Stimulated activated CD8-positive, alpha-beta memory T cell treated with anti-CD3 and anti-CD28 coated beads, Interleukin-15, amount 100 ng/mL, for 48 hours (primary cell): ENCODE data around the gene CUEDC1.
"Not testable (repeated sequence)": the region's sequence is repeated elsewhere in the genome, so short reads cannot be mapped to it uniquely, and the experiment has no call there.

ENCODE experiments used
- DNase-seq, 2 donors: peaks; one replicate each; pipeline ENCODE4 v3.0.0-alpha.2; 2020; ENCODE audit warnings: low read depth in 2 of 2

CUEDC1 gene

GRCh38 chr17:57938061-57938502 is 17.1 kb downstream of the CUEDC1 start:
- DNase-seq: no peak

DNA sequence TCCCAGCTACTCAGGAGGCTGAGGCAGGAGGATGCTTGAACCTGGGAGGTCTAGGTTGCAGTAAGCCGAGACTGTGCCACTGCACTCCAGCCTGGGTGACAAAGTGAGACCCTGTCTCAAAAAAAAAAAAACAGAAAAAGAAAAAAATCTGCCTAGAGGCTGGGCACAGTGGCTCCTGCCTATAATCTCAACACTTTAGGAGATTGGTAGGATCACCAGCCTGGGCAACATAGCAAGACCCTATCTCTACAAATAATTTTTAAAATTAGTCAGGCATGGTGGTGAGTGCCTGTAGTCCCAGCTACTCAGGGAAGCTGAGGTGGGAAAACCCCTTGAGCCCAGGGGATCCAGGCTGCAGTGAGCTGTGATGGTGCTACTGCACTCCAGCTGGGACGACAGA is 17.7 kb downstream of the CUEDC1 start:
- no peak for DNase-seq

GRCh38 chr17:57935833-57936807 is 19.1 kb downstream of the CUEDC1 start:
- DNase-seq: no peak

GRCh38 chr17:57931488-57932137 is 23.6 kb downstream of the CUEDC1 start:
- no peak for DNase-seq

- DNase-seq: no peak
Measured at GRCh38 chr17:57930239-57930638, 25.0 kb downstream of the CUEDC1 start.

GRCh38 chr17:57929386-57929785 is 25.8 kb downstream of the CUEDC1 start:
- DNase-seq: no peak

GRCh38 chr17:57928928-57929327 is 26.3 kb downstream of the CUEDC1 start:
- no peak for DNase-seq

DNA sequence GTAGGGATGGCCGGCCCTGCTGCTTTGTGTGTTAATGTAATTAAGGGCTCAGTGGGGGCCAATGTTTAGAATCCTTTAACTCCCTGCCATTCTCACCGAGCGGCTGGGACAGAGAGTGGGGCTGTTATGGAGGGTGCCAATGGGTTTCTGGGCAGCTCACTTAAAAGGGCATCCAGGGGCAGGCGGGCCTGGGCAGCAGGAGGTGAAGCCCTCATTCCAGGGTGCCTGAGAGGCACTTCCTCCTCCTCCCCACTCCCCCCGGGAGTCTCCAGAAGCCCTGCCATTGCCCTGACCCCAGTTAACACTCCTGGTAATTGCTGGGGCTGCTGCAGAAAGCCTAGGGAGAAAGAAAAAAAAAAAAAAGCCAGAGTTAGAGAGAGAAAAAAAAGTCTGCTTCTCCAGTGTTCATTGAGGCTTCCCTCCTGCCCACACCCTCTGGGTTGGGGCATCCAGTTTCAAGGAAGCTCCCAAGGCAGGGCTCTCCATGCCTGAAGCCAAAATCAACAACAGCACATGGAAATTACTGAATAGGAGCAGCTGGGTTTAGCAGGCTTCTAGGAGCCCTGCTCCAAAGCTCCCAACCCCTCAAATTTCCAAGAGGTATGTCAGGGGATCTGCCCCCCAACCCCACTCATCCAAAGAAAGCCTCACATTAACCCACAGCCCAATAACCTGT is 28.0 kb downstream of the CUEDC1 start:
- no peak for DNase-seq

- DNase-seq: no peak
Measured at GRCh38 chr17:57926723-57927047, 28.5 kb downstream of the CUEDC1 start.

GRCh38 chr17:57925361-57925990 is 29.7 kb downstream of the CUEDC1 start:
- DNase-seq: no peak

DNA sequence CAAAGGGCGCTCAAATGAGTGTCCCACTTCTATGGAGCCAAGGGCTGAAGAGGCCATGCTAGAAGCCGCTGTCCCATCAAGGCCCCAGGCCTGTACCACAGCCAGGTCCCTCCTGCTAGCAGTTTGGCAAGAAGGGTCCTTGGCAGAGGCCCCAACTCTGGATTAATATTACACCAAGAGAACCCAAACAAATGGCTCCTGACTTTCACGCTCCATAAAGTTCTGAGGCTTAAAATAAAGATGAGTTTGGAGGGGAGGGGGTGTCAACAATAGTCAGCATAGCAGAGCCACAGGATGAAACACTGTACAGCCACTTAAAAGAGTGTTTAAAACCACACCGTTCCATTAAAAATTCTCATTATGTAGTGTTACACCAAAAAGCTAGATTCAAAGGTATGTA is 30.5 kb downstream of the CUEDC1 start:
- no peak for DNase-seq

DNA sequence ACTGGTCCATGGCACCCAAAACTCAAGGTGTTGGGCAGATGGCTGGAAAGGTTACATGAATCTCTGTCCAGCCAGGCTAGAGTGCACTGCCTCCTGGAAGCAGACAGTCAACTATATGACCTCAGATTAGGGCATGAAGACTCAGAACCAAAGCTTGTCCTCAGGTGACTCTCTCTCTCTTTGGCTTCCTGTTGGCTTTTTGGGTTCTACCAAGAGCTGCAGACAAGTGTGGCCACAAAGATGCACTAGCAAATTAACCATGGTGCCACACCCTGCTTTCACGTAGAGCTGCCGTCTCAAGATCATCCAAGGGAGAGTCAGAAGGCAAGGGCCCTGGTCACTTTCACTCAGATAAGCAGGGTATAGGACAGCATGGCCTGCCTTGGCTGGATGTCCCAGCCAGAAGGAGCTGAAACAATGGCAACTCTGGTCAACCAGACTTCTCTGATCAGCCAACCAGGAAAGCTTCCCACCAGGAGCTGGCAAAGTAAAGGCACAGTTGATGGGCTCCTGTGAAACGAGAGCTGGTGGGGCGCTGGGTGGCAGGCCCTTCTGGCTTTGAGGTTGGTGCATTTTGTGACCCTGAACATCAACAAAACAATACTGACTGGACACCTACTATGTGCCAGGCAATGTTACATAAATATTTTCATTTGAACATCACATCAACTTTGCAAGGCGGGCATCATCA is 31.9 kb downstream of the CUEDC1 start:
- DNase-seq: no peak

DNA sequence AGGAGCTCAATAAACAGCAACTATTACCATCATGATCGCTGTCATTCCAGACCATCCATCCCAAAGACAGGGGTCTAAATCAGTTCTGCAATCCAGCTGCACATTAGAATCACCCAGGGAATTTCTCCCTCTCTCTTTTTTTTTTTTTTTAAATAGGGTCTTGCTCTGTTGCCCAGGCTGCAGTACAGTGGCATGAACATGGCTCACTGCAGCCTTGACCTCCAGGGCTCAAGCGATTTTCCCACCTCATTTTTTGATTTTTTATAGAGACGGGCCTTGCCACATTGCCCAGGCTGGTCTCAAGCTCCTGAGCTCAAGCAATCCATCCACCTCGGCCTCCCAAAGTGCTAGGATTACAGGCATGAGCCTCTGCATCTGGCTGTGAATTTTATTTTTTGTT is 32.5 kb downstream of the CUEDC1 start:
- not testable (repeated sequence) for DNase-seq

DNA sequence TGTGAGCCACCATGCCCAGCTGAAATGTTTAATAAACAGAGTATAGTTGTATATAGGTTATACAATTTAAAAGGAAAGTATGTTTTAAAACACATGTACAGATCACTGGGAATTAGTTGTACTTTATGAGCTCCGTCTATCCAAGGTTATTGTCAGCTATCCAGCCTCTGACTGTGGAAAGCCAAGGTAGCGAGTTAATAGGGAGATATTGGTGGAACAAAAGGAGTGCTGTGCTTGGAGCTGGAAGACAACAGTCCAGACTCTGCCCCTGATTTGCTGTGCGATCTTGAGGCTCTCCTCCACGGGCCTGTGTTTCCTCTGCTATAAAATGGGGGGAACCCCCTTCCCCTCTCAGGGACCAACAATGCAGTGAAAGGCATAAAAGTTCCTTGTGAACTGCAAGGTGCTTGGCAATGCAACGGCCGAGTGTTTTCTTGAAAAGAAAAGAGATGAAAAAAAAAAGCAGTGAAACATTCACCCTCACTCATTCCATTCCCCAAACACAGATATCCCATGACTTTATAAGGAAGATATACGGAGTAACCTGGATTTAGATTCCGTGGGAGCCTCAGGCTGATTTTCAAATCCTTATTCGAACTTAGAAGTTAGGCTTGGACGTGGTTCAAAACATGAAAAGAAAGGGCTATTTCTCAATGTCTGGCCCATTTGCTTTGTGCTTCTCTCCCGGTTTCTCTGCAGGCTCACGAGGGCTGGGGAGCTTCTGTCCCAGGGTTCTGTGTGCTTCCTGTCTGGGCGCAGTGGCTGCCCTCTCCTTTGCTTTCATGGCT is 34.1 kb downstream of the CUEDC1 start:
- no peak for DNase-seq

DNA sequence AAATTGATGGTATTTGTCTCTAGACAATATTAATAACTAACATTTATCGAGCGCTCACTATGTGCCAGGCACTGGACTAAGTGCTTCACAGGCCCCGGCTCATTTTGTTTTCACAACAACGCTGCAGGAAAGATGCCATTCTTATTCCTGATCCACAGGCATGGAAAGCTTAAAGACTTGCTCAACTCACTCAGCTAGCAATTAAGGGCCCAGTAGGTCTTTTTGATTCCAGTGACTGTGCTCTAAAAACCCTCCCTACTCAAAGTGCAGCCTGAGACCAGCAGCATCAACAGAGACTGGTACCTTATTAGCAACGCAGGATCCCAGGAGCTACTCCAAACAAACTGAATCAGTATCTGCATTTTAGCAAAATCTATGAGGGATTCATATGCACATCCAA is 35.3 kb downstream of the CUEDC1 start:
- no peak for DNase-seq

GRCh38 chr17:57918017-57918895 is 37.0 kb downstream of the CUEDC1 start:
- DNase-seq: no peak

DNA sequence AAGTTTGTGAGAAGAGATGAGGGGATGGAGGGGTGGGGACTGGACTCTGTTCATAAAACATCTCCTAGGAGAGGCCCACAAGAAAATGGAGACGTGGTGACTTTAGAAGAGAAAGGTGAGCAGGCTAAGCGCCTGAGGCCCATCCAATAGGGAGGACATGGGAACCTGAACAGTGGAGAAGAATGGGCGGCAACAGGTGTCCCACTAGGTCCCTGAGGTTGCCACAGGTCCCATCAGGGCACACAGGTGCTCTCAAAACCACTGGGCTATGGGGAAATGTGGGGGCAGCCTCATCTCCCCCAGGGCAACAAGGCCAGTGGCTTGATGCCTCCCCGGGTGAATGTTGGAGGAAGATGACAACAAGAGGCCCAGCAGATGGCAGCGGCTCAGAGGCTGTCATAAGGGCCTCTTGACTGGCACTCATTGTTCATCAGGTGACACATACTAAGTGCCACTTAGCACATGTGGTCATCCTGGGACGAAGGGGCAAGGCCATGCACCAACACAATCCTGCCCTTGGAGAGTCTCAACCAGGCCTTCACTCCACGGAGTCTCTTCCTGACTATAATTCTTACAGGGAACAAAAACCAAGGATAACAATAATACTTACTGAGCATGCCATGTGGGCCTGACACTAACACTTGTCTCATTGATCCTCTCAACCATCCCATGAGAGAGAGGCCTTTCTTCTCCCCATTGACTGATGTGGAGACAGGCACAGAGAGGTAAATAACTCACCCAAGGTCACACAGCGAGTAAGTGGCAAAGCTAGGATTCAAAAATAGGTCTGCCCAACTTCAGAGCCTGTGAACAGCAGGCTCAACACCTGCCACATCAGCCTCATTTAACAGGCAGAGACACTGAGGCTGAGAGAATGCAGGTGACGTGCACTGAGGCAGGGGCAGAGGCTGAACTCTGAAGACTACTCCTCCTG is 38.0 kb downstream of the CUEDC1 start:
- no peak for DNase-seq

DNA sequence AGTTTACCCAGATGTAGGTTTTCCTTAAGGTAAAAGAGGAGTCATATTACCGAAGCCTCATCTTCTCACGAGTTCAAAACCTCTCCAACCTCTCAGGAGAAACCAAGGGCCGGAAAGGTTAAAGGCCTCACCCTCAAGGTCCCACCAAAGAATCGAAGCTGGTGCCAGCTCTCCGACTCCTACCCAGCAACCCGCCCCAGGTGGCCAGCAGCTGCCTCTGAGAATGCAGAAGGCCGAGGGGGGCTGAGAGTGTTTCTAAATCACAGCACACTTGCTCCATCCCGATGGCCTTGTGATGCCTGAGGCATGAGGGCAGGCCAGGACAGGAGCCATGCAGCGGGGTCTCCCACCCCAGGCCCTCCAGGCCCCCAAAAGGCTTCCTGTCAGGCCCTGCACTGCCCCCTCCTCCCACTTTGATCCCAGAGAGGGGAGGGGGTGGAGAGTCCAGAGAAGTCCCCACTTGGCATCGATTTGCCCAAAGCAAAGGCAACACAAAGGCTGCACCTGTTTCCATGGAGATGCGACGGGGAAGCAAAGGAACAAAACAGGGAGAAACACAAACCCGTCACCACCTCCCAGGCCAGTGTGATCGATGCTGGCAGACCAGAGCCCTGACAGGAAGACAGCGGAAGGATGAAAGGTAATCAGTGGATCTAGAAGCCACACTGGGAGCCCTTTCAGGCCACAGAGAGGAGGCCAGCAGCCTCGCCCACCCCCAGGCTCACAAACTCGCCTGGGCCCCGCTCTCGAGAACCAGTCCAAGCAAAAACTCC is 39.0 kb downstream of the CUEDC1 start:
- DNase-seq: no peak
